Adipocyte (in vitro differentiated cells): Measurements from ENCODE around the gene ROBO1.

Experiments used
- DNase-seq: peaks from one replicate; pipeline ENCODE4 v3.0.0-alpha.2; 2015; ENCODE audit warnings: low read depth
- H3K27me3 ChIP-seq: replicated peaks from 2 replicates; pipeline ENCODE4 v1.7.0; 2013; ENCODE audit warnings: mild to moderate bottlenecking, low read length, moderate library complexity; ENCODE audit not compliant: control insufficient read depth, insufficient read depth
- H3K36me3 ChIP-seq: 2 replicates; pipeline ENCODE4 v1.7.0; 2013; ENCODE audit warnings: low read length, mild to moderate bottlenecking, moderate library complexity; ENCODE audit not compliant: control insufficient read depth, insufficient read depth, severe bottlenecking
- H3K4me1 ChIP-seq: 2 replicates; pipeline ENCODE4 v1.7.0; 2013; ENCODE audit warnings: mild to moderate bottlenecking, low read length, moderate library complexity; ENCODE audit not compliant: control insufficient read depth, insufficient read depth
- H3K4me3 ChIP-seq: 2 replicates; pipeline ENCODE4 v1.7.0; 2013; ENCODE audit warnings: mild to moderate bottlenecking, low read length, moderate library complexity
- H3K9ac ChIP-seq: 2 replicates; pipeline ENCODE4 v1.7.0; 2013; ENCODE audit warnings: mild to moderate bottlenecking, low read length, moderate library complexity
- H3K9me3 ChIP-seq: 2 replicates; pipeline ENCODE4 v1.7.0; 2013; ENCODE audit warnings: mild to moderate bottlenecking, low read length, moderate library complexity; ENCODE audit not compliant: control insufficient read depth

The ROBO1 gene

GRCh38 chr3:79236496-79236895, 531.3 kb downstream of the ROBO1 start:
- Histone ChIP-seq H3K9me3 (peaks cover 5% of the 10 kb centered on the region), H3K4me3 (no peak overlapping the region), H3K4me1 (no peaks in the 10 kb centered on the region), H3K9ac (no peak overlapping the region), H3K36me3 (no peaks in the 10 kb centered on the region), H3K27me3 (no peaks in the 10 kb centered on the region)
- DNase-seq: peak; percentile 23

GRCh38 chr3:79233431-79234060, 534.3 kb downstream of the ROBO1 start:
- no peaks in the 10 kb centered on the region for H3K4me1 ChIP-seq

GRCh38 chr3:79230266-79230665, 537.5 kb downstream of the ROBO1 start:
- H3K4me3 ChIP-seq: no peak overlapping the region
- H3K4me1 ChIP-seq: no peaks in the 10 kb centered on the region
- no peak for DNase-seq
- no peaks in the 10 kb centered on the region for H3K36me3 ChIP-seq
- no peaks in the 10 kb centered on the region for H3K9me3 ChIP-seq
- no peaks in the 10 kb centered on the region for H3K27me3 ChIP-seq
- no peak overlapping the region for H3K9ac ChIP-seq

More at GRCh38 chr3:79233431-79234060, 534.3 kb downstream of the ROBO1 start:
- Histone ChIP-seq H3K9ac (no peak overlapping the region), H3K27me3 (no peaks in the 10 kb centered on the region), H3K36me3 (no peaks in the 10 kb centered on the region), H3K4me3 (no peak overlapping the region), H3K9me3 (no peaks in the 10 kb centered on the region)
- DNase-seq: no peak

GRCh38 chr3:79217096-79217495, 550.7 kb downstream of the ROBO1 start:
- Histone ChIP-seq H3K4me3 (no peak overlapping the region), H3K9ac (no peak overlapping the region), H3K9me3 (no peaks in the 10 kb centered on the region), H3K4me1 (no peaks in the 10 kb centered on the region), H3K27me3 (no peaks in the 10 kb centered on the region), H3K36me3 (no peaks in the 10 kb centered on the region)
- no peak for DNase-seq

GRCh38 chr3:79215286-79215685, 552.5 kb downstream of the ROBO1 start:
- no peak overlapping the region for H3K4me3 ChIP-seq
- peaks cover 1% of the 10 kb centered on the region for H3K9me3 ChIP-seq
- no peaks in the 10 kb centered on the region for H3K4me1 ChIP-seq
- no peaks in the 10 kb centered on the region for H3K36me3 ChIP-seq
- H3K9ac ChIP-seq: no peak overlapping the region
- H3K27me3 ChIP-seq: no peaks in the 10 kb centered on the region
- DNase-seq: no peak

- no peak for DNase-seq
- H3K4me1 ChIP-seq: no peaks in the 10 kb centered on the region
- H3K9me3 ChIP-seq: peaks cover 3% of the 10 kb centered on the region
- H3K9ac ChIP-seq: no peak overlapping the region
- H3K4me3 ChIP-seq: no peak overlapping the region
- H3K27me3 ChIP-seq: no peaks in the 10 kb centered on the region
- no peaks in the 10 kb centered on the region for H3K36me3 ChIP-seq
These were observed 556.0 kb downstream of the ROBO1 start for GRCh38 chr3:79211586-79212359.

- no peak for DNase-seq
- Histone ChIP-seq H3K27me3 (no peaks in the 10 kb centered on the region), H3K36me3 (no peaks in the 10 kb centered on the region)
These were observed 563.4 kb downstream of the ROBO1 start for GRCh38 chr3:79204351-79204750.

GRCh38 chr3:79203144-79203519, 564.7 kb downstream of the ROBO1 start:
- Histone ChIP-seq H3K4me1 (peaks cover 5% of the 10 kb centered on the region), H3K36me3 (no peaks in the 10 kb centered on the region), H3K27me3 (no peaks in the 10 kb centered on the region), H3K9ac (no peak overlapping the region), H3K4me3 (no peak overlapping the region), H3K9me3 (no peaks in the 10 kb centered on the region)
- DNase-seq: no peak

More at GRCh38 chr3:79204351-79204750, 563.4 kb downstream of the ROBO1 start:
- Histone ChIP-seq H3K9ac (no peak overlapping the region), H3K4me3 (no peak overlapping the region), H3K4me1 (peaks cover 5% of the 10 kb centered on the region), H3K9me3 (no peaks in the 10 kb centered on the region)

GRCh38 chr3:79202471-79203143, 565.2 kb downstream of the ROBO1 start:
- Histone ChIP-seq H3K36me3 (no peaks in the 10 kb centered on the region), H3K9ac (no peak overlapping the region), H3K4me3 (no peak overlapping the region), H3K4me1 (peaks cover 5% of the 10 kb centered on the region), H3K9me3 (no peaks in the 10 kb centered on the region), H3K27me3 (no peaks in the 10 kb centered on the region)
- no peak for DNase-seq

- Histone ChIP-seq H3K27me3 (no peaks in the 10 kb centered on the region), H3K9ac (no peak overlapping the region), H3K36me3 (no peaks in the 10 kb centered on the region), H3K9me3 (no peaks in the 10 kb centered on the region), H3K4me3 (no peak overlapping the region), H3K4me1 (peaks cover 5% of the 10 kb centered on the region)
- DNase-seq: peak; percentile 28
These were observed 567.3 kb downstream of the ROBO1 start for GRCh38 chr3:79200456-79200855.

GRCh38 chr3:79199966-79200365, 567.8 kb downstream of the ROBO1 start:
- Histone ChIP-seq H3K9ac (no peak overlapping the region), H3K27me3 (no peaks in the 10 kb centered on the region), H3K9me3 (no peaks in the 10 kb centered on the region), H3K4me1 (peaks cover 5% of the 10 kb centered on the region), H3K4me3 (no peak overlapping the region), H3K36me3 (no peaks in the 10 kb centered on the region)
- no peak for DNase-seq
